ENCODE measurements around the gene RUNDC3A. TPM values are rescaled to one million over a fixed set of nuclear protein-coding genes. Genes with fewer than 3 reads are reported as not detected.

Gene RUNDC3A
- total and polyA plus RNA-seq, 2 of the 13 experiments (the other 11 are each of a cell fraction or from before 2014, with no cell fraction given), result 0.25 TPM; not detected in 1

DNA sequence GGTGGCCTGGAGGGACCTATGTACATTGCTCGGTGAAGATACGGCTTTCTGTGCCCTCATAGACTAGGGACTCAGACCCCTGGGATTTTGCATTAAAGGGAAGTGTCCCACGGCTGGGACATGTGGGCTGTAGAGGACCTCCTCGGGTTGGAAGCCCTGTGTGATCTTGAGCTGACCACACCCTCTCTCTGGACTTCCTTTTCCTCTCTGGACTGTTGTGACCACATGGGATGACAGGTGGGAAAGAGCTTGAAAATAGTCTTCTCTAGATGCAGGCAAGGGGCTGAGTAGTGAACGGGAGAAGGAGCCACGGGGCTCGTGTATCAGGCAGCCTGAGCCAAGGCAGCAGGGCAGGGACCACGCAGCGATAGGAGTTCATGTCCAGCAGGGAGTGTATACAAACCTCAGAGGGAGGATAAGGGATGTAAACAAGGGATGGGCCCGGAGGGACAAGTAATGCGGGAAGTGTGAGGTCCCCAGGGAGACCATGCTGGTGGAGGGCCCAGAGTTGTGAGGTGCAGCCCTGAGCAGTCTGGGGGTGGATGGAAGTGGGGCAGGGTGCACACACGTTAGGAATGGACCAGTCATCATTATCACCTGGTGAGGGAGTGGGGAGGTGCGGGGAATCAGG is 36.0 kb upstream of the RUNDC3A start:
- no TSS peak for BruUV-seq (replicated peaks)
- ChIA-PET POLR2A (no interaction called here), CTCF (ENCODE audit: low intra/inter-chr PET ratio, low total read pairs) (no interaction called here)
- Histone ChIP-seq H3K79me2 (ENCODE audit: insufficient read depth, low read length) (no peaks in the 10 kb centered on the region), H3K4me1 (ENCODE audit: insufficient read depth, low read length) (0 out of 2 replicates have a peak, but pooled peaks cover 4% of the 10 kb centered on the region), H3K36me3 (replicated peaks in 1 of 2; ENCODE audit: control insufficient read depth in 1 of 2, insufficient read depth in 2 of 2, low read length in 2 of 2) (no peaks in the 10 kb centered on the region), H3K9ac (ENCODE audit: insufficient read depth, low read depth, low read length) (no peak overlapping the region), H3K4me3 (replicated peaks in 1 of 3; ENCODE audit: insufficient read depth in 1 of 3, low read depth in 2 of 3, low read length in 3 of 3) (no peak overlapping the region), H2AFZ (ENCODE audit: low read length) (no peak overlapping the region), H3K9me3 (ENCODE audit: low read length) (no peaks in the 10 kb centered on the region), H3K27ac (ENCODE audit: extremely low read length, insufficient read depth, low read length) (no peak overlapping the region), H3K27me3 (ENCODE audit: control insufficient read depth in 1 of 2, insufficient read depth in 2 of 2, low read length in 2 of 2) (peaks cover 7 to 59% of the 10 kb centered on the region in 2 experiments), H4K20me1 (ENCODE audit: insufficient read depth, low read length) (no peaks in the 10 kb centered on the region), H3K4me2 (ENCODE audit: low read depth, low read length) (no peak overlapping the region)
- in situ Hi-C loops (cut with HindIII; ENCODE audit: extremely low pct_ligation_motif_present, low pct_unique_long_range_greater_than_20kb) (no loop called here), intact Hi-C loops (cut with micrococcal nuclease; ENCODE audit: unreplicated experiment) (loop anchor here (10.0 kb wide), 1 partner anchor 52 kb away; the partner anchor contains the start of gene SLC25A39)
- no peak for FAIRE-seq
- ATAC-seq, result peak; percentile 32
- 7% methylated on average over 13 of the region's 13 CpGs for WGBS (ENCODE audit: low lambda C conversion rate)
- no peak for DNase-seq (ENCODE audit: low spot score)
- TF ChIP-seq ZNF687 (CRISPR knock-in tag; IDR thresholded peaks at IDR 0.05) (no peak), FOXA3 (CRISPR knock-in tag; IDR thresholded peaks at IDR 0.05) (peak; percentile 45), FOXA1 (IDR thresholded peaks at IDR 0.05) (no peak), FOXA1 (CRISPR knock-in tag; IDR thresholded peaks at IDR 0.05) (peak; percentile 29; the same call in 1 of the 2 replicates)
